ENCODE data around the gene QPCT. TPM values are rescaled to one million over a fixed set of nuclear protein-coding genes. Genes with fewer than 3 reads are reported as not detected.

Gene QPCT
- total RNA-seq, 1 donor from 2014 or later, result 2.7 TPM

GRCh38 chr2:37332560-37332959, 11.9 kb upstream of the QPCT start:
- no peaks in the 10 kb centered on the region for H3K9me3 Mint-ChIP-seq (ENCODE audit: low read depth)
- H3K27me3 Mint-ChIP-seq, result peaks cover 4% of the 10 kb centered on the region
- TF ChIP-seq CTCF (IDR thresholded peaks at IDR 0.05; ENCODE audit: unreplicated experiment), result no peak
- H3K36me3 Mint-ChIP-seq (ENCODE audit: insufficient read depth), result no peaks in the 10 kb centered on the region
- peaks cover 1% of the 10 kb centered on the region for H3K4me1 Mint-ChIP-seq (ENCODE audit: low read depth)
- no peak overlapping the region for H3K4me3 Mint-ChIP-seq (ENCODE audit: low read depth)
- no peak for DNase-seq (ENCODE audit: low spot score, unreplicated experiment)
- no peak overlapping the region for H3K27ac Mint-ChIP-seq

GRCh38 chr2:37333256-37333655, 11.2 kb upstream of the QPCT start:
- no peak overlapping the region for H3K27ac Mint-ChIP-seq
- no peaks in the 10 kb centered on the region for H3K9me3 Mint-ChIP-seq (ENCODE audit: low read depth)
- no peak for TF ChIP-seq CTCF (IDR thresholded peaks at IDR 0.05; ENCODE audit: unreplicated experiment)
- no peak for DNase-seq (ENCODE audit: low spot score, unreplicated experiment)
- H3K4me1 Mint-ChIP-seq (ENCODE audit: low read depth), result peaks cover 1% of the 10 kb centered on the region
- H3K27me3 Mint-ChIP-seq, result peaks cover 4% of the 10 kb centered on the region
- no peak overlapping the region for H3K4me3 Mint-ChIP-seq (ENCODE audit: low read depth)
- H3K36me3 Mint-ChIP-seq (ENCODE audit: insufficient read depth), result no peaks in the 10 kb centered on the region

GRCh38 chr2:37335604-37336003, 8.8 kb upstream of the QPCT start:
- TF ChIP-seq CTCF (IDR thresholded peaks at IDR 0.05; ENCODE audit: unreplicated experiment), result no peak
- H3K4me1 Mint-ChIP-seq (ENCODE audit: low read depth), result peaks cover 1% of the 10 kb centered on the region
- H3K9me3 Mint-ChIP-seq (ENCODE audit: low read depth), result no peaks in the 10 kb centered on the region
- peaks cover 4% of the 10 kb centered on the region for H3K27me3 Mint-ChIP-seq
- H3K4me3 Mint-ChIP-seq (ENCODE audit: low read depth), result no peak overlapping the region
- no peak for DNase-seq (ENCODE audit: low spot score, unreplicated experiment)
- H3K36me3 Mint-ChIP-seq (ENCODE audit: insufficient read depth), result no peaks in the 10 kb centered on the region
- H3K27ac Mint-ChIP-seq, result no peak overlapping the region

GRCh38 chr2:37337620-37338280, 6.7 kb upstream of the QPCT start:
- no peaks in the 10 kb centered on the region for H3K9me3 Mint-ChIP-seq (ENCODE audit: low read depth)
- no peak for DNase-seq (ENCODE audit: low spot score, unreplicated experiment)
- H3K4me1 Mint-ChIP-seq (ENCODE audit: low read depth), result no peaks in the 10 kb centered on the region
- no peak overlapping the region for H3K4me3 Mint-ChIP-seq (ENCODE audit: low read depth)
- H3K27ac Mint-ChIP-seq, result no peak overlapping the region
- H3K27me3 Mint-ChIP-seq, result no peaks in the 10 kb centered on the region
- no peaks in the 10 kb centered on the region for H3K36me3 Mint-ChIP-seq (ENCODE audit: insufficient read depth)
- no peak for TF ChIP-seq CTCF (IDR thresholded peaks at IDR 0.05; ENCODE audit: unreplicated experiment)

- H3K4me3 Mint-ChIP-seq (ENCODE audit: low read depth), result no peak overlapping the region
- no peaks in the 10 kb centered on the region for H3K4me1 Mint-ChIP-seq (ENCODE audit: low read depth)
- no peaks in the 10 kb centered on the region for H3K9me3 Mint-ChIP-seq (ENCODE audit: low read depth)
- no peaks in the 10 kb centered on the region for H3K36me3 Mint-ChIP-seq (ENCODE audit: insufficient read depth)
- DNase-seq (ENCODE audit: low spot score, unreplicated experiment), result no peak
- no peak for TF ChIP-seq CTCF (IDR thresholded peaks at IDR 0.05; ENCODE audit: unreplicated experiment)
- H3K27me3 Mint-ChIP-seq, result no peaks in the 10 kb centered on the region
- no peak overlapping the region for H3K27ac Mint-ChIP-seq
Observed at GRCh38 chr2:37338933-37339332, 5.5 kb upstream of the QPCT start.

Data from progenitor cell of endocrine pancreas (in vitro differentiated cells).